NCI-H82 (cell line): ENCODE data around the gene CCDC175.

Experiments
- DNase-seq: peaks from one replicate; lab custom pipeline; 2025; lab: John Stamatoyannopoulos, UW

Gene CCDC175

DNA sequence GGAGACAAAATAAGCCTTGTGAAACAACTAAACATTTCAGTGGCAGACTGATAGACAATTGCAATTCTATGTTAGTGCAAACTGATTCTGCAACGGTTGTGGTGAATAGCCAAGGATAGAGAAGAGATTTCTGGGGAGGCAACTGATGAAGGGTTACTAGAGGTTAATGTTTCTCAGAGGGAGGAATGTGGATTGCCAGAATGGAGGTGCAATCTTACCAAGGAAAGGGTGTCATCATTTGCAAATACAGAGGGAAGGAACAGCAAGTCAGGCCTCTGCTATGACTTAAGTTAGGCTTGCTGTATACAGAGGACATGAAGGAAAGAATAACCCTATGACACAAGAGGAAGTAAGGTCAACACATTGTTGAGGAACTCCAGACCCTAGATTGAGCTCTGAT is 35.8 kb downstream of the CCDC175 start:
- no peak for DNase-seq

DNA sequence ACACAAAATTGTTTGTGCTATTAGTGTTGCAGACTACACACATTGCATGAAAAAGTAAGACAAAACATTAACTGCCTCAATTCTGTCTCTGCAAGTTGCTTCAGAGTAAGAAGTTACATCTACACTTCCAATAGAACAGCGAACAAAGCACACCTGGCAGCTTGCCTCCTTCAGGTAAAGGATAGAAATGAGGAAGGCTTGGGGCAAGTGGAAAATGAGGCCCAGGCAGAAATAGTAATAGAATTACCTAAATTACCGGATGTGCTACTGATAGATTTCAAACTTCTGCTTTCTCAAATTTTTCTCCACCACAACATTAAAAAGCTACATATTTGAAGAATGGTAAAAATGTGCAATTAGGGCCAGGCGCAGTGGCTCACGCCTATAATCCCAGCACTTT is 37.7 kb downstream of the CCDC175 start:
- DNase-seq = no peak

DNA sequence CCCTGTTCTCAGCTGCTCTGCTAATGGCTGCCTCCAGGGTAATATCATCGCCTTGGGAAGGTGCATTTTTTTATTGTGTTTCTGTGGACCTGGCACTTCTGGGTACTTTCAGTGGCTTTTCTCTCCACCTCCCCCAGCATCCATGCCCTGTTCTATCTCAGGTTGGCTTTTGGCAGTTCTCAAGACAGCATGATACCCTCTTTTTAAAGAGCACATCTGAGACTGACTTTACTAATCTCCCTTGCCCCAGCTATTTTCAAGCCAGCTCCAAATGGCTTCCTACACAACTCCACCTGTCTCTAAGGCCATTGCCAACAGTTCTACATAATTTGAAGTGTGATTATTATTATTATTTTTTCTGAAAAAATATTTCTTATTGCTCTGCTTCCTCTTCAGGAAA is 39.1 kb downstream of the CCDC175 start:
- no peak for DNase-seq

DNA sequence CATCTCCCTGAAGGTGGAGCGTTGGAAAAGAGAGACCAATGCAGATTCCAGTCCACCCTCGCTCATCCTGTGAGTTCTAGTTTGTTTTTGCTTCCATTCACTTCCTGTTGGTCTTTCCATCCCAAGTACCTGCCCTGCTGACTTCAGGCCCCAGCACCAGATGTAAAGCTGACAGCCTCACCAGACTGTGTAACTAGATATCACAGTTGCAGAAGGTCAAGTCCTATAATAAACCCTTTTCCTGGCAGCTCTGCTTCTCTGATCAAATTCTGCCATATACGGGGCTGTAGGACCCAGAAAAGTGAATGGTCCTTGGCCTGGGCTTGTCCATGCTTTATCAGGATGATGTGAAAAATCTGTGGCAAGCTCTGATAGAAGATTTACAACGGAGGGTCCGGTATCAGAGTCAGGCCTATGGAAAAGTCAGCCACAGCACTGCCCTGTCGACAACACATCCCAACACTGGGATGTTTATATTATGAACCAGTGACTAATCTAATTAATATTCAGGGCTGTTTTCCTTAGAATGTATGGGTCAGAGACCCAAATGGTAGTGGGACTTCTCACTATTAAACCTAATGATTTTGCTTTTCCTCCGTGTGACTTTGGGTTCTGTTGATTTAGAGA is 42.1 kb downstream of the CCDC175 start:
- DNase-seq = no peak

DNA sequence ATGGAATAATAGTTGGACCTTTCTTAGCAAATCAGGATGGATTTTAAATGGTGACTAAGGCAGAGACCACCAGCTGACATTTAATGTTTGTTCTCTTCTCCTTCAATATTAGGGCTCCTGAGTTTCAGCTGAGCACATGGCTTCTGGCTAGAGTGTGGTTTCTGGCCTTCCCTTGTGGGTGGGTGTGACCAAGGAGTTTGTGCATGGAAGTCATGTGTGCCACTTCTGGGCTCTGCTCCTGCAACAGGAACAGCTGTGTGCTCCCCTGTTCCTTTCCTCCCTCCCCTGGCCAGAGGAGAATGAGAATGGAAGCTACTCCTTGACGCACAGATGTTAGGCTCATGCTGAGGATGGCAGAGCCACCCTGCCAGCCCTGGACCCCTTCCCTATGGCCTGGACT is 44.2 kb downstream of the CCDC175 start:
- DNase-seq = no peak

DNA sequence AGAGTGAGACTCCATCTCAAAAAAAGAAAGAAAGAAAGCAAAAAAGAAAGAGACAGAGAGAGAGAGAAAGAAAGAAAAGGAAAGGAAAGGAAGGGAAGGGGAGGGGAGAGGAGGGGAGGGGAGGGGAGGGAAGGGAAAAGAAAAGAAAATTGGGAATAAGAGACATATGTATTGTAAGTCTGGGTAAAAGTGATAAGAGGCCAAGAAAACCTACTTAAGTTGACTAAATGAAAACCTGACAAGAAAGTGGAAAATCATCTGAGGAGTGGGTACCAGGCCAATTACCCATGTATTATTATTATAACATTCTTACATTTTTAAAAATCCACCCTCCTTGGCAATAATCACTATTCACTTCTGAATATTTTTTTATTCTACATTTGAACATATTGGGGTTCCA is 46.3 kb downstream of the CCDC175 start:
- no peak for DNase-seq

DNA sequence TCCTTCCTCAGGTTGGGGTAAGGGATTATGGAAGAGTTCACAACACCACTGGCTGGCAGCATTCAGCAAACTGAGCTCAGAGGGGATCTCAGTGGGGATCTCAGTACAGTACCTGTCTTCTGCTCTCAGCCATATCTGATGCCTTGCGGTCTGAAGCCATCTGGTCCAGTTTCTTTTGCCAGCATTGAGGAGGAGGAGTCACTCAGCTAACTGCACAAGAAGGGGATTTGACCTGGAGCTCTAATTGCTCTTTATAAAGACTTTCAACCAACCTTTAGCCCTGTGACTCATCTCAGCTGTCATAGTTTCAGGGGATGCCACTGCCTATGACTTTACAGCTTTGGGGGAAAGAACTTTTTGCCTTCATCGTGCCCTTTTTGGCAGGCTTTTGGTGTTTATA is 47.4 kb downstream of the CCDC175 start:
- peak; percentile 14 for DNase-seq

DNA sequence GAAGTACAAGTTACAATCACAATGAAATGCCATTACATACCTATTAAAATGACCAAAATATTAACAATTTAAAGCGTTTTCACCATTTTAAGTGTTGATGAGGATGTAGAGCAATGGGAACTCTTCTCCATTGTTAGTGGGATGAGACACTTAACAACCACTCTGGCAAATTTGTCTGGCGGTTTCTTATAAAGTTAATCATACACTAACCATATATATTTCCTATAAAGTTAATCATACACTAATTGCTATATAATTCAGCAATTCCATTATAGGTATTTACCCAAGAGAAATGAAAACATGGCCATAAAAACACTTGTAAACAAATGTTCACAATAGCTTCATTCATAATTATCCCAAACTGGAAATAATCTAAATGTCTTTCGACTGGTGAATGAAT is 56.4 kb downstream of the CCDC175 start:
- DNase-seq = no peak

DNA sequence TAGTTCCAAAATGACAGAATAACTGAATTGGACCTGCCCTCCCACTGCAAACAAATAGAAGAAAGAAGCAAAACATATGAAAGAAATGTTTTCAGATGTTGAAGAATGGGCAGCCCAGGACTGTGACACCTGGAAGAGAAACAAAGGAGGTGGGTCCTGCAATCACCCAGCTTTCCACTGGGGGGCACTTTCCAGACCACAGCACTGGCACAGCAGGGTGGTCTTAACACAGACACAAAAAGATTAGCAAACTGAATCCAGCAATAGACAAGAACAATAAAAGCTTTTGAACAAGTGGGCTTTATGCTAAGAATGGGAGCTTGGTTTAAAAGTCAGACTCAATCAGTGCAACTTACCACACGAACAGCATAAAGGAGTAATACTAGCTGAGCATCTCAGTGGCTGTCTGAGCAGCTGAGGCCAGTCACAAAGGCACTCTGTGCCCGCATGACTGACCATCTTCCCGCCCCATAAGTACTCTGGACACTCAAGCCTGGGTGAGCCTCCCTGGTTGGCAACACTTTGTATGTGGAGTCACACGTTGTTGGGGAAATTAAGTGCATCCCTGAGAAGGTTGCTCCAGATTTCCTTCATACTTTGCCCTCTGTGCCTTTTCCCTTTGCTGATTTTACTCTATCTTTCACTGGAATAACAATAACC is 64.6 kb downstream of the CCDC175 start:
- peak; percentile 59 for DNase-seq

DNA sequence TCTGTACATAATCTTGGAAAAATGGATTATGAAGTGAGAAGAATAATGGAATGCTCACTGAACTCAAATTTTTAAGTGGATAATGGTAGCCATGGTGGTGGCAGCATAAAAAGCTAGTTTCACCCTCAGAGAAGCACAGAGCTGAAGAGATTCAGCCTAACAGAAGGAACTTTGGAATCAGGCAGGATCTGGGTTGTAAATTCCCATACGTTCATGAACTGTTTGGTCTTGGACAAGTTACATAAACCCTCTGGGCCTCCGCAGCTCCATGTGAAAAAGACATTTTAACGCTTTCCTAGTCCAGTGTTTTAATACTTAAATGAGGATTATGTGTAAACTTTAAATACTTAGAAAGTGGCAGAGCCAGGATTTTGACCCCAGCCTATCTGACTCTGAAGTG is 65.6 kb downstream of the CCDC175 start:
- no peak for DNase-seq

DNA sequence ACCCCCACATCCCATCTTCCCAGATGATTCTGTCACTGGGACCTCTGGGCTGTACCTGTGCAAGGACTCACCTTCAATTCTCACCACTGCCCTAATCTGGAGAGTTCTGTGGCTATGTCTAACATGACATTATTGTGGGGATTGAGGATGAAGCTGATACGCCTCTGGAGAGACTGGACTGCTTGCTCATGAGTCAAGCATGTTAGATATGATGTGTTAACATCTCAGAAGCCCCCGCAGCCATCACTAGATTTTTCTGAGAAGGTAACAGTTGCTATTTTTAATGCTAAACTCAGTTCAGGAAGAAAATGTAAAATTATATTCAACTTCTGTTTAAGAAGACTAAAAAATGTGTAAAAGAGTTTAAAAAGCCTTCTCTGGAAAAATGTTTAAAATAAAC is 66.6 kb downstream of the CCDC175 start:
- no peak for DNase-seq

DNA sequence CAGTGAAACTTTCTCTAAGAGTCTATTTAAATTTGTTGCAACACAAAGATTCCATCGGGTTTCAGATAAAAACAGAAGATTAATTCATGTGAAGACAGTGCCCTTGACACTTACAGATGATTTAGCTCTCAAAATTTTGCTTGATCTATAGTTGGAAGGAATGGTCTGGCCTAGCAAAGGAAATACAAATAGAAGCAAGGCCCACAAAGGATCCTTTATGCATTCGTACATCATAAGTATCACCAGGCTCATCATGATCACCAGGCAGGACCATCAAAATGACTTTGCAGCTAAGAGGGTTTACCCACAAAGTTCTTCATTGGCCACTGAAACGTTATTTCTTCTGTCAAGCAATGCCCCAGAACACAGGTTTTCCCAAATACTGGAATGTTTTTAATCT is 67.5 kb downstream of the CCDC175 start:
- no peak for DNase-seq

DNA sequence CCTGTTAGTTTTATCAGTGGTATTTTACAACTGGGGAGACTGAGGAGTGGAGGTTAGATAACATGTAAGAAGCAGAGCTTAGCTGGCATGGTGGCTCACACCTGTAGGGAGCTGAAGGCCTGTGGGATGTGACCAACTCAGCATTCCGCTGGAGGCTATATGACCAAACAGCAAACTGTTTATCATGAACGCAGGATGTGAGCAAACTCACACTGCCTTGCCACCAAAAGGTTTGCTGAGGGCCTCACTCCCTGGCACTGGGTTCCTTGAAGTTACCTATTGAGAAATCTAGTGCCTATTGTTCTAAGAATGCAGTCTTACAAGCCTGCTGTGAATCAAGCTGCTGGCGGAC is 68.9 kb downstream of the CCDC175 start:
- DNase-seq = no peak

DNA sequence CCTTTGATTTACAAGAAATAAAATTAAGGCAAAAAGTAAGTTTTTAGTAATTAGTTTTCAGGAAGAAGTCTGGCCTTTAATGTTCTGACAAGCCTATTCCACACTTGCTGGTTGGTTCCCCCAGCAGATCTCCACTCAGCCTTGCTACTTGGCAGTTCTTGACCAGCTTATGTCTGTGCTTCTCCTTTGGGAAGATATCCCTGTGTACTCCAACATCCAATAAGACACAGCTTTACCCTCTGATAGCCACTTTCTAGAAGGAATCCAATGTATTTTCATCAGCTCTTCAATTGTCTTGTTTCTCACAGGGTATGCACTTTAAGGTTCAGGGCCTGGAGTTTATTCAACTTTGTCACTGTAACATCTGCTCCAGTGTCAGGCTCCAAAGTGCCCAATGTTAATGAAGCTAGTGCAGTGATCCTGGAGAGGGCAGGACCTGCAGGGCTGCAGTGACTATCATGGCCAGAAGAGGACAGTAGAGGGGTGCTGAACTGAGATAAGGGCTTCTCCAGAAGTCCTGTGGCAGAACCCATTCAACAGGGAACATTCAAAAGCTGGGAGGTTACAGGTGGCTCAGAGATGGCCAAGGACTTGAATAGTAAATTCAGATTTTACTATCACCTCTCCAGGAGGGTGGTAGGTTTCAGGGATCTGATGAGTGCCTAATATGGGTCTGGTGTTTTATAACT is 69.4 kb downstream of the CCDC175 start:
- peak; percentile 80 for DNase-seq

DNA sequence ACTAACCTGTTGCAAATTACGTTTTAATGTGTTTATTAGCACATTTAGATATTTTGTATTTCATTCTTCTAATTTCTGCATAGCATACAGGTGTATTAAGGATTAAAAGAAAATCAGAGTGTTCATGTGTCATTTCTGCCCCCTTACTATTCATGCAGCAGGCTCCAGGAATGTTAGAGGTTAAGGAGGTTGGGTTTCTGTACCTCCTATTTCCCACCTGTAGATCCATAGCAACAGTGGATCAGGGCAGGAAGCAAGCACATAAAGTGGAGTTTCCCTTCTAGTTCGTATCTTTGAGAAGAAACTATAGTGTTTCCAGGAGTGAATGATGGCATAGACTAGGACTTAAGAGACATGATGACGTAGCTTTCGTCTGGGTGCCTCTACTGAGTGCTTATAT is 73.4 kb downstream of the CCDC175 start:
- DNase-seq = no peak

DNA sequence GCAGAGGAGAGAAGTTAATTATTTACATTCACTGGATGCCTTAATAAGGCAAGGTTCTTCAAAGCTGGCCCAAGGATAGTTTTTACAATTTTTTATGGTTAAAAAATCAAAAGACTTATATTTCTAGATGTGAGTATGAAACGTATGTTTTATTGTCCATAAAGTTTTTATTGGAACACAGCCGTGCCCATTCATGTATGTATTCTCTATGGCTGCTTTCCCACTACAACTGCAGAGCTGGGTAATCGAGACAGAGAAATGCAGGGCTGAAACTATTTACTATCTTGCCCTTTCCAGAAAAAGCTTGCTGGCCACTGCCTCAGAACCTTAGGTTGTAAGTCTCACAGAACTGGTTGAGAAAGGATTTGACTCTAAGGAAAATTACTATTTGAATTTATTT is 75.9 kb downstream of the CCDC175 start:
- no peak for DNase-seq

DNA sequence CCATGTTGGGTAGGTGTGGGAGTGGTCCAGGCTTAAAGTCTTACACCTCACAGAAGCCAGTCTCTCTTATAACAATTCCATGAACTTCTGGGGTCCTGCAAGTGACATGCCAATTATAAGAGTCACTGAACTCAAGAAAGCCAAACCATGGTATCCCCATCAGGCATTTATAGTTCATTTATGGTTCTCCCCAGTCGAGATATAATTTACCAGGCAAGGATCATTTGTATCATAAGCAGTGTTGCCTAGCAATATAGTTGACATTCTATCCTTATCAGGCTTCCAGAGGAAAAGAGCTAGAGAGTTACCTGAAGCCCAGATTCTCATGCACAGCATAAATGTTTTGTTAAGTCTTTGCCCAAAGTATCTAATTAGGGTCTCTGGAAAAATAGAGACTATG is 84.2 kb downstream of the CCDC175 start:
- no peak for DNase-seq

DNA sequence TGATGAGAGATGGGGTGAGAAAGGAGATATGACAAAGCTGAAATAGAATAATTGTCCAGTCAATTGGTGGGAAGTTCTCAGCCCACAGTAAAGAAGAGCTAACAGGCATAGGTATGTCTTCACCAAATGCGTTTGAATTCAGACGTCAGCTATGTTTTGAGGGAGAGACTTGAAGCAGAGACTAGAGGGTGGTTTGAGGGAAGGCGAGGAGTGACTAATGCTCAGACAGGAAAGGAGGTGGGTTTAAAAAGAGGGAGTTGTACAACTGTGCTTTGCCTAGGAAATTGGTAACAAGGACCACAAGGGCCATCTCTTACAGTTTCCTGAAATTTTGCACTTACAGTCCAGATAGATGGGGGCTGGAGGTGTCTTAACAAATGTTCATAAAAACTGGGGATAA is 85.9 kb downstream of the CCDC175 start:
- no peak for DNase-seq

DNA sequence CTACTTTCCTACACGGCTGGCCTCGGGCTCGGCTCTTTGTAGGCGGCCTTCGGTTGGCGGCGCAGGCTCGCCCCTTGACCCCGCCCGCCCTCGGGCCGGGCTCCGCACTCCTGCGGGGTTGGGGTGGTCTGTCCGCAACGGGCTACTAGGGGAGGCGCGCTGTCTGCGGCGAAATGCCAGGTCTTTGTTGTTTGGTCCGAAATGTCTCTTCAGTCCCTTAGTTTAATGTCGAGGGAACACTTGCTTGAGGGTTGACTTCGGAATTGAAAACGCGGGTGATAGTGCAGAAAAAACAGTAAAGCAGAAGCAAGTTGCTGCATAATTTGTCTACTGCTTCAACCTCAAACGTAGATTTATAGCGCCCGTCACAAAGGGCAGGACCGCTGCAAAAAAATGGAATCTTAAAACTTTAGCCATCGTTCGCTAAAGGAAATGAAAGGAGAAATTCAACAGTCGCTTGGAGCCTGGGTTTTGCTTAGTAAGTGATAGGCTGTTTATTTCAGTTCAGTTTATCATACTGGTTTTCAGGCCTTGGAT is 91.9 kb downstream of the CCDC175 start:
- no peak for DNase-seq

DNA sequence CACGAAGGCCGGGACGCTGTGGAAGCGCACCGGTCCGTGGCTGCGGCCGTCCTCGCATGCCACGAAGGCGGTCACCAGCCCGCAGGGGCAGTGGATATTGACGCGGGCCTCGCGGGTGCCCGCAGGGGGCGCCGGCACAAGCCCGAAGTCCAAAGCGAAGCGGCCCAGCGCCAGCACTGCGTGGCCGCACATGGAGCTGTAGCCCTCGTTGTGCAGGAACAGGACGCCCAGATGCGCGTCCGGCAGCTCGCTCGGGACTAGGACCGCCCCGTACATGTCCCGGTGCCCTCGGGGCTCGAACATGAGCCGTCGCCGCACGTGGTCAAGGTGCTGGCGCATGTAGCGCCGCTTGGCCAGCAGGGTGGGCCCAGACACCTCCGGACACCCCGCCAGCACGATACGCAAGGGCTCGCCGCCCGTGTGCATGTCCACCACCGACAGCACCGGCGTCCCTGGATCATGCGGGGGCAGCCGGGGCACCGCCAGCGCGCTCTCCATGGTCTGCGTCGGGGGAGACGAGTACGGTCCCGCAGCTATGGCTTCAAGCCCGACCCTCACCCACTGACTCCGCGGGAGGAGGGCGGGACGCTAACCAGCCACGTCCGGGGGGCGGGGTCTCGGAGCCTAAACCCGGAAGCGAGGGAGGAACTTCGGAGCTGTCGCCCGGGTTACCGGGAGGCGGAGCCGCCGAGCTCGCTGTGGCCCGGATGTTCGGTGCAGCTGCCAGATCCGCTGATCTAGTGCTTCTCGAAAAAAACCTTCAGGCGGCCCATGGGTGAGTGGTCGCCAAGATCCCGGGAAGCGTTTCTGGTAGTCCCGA is 92.6 kb downstream of the CCDC175 start, which contains the start of the genes JKAMP and L3HYPDH:
Gene JKAMP, plus strand, starts transcription at position 699 of the 820 bp plus-strand sequence. Its CDS starts 73 bp downstream, at position 772.
Gene L3HYPDH, minus strand, starts transcription at position 590 of the 820 bp plus-strand sequence. Its CDS starts 92 bp downstream, at position 498.
- DNase-seq = peak; percentile 97

DNA sequence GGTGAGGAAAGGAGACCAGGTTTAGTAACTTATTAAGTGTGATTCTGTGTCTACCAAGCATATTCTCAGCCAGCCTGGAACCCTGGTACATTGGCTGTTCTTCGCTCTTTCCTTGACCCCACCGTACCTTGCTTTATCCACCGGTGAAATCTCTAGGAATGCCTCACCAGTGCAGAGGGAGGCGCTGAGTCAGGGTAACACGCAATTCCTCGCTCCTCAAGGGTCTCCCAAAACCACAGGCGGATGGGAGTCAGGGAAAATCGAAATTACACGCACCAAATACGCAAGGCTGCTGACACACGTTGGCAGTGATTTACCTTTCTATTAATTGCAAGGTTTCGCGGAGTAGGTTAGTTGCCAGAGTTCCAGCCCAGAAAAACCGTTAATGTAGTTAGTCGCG is 93.2 kb downstream of the CCDC175 start:
- peak; percentile 44 for DNase-seq
